GM23338 (cell line): Measurements from ENCODE around the gene LRRC40. TPM values are rescaled to one million over a fixed set of nuclear protein-coding genes. Genes with fewer than 3 reads are reported as not detected.

ENCODE experiments used
- ATAC-seq: fragments of 200-7000 bp; cut with Tn5 transposase; 3 replicates; pipeline ENCODE4 v1.9.1; 2020
- DNase-seq: peaks from one replicate; pipeline ENCODE4 v3.0.0-alpha.2; 2015; ENCODE audit warnings: low spot score
- H2AFZ ChIP-seq: fragments of 200-600 bp; sonication (generic); 2 replicates; pipeline ENCODE4 v1.8.0; 2016; ENCODE audit warnings: antibody characterized with exemption, mild to moderate bottlenecking, moderate library complexity
- H3F3A ChIP-seq: fragments of 200-600 bp; sonication (generic); replicated peaks from 2 replicates; pipeline ENCODE4 v1.8.0; 2017; ENCODE audit warnings: antibody characterized with exemption, mixed run types, low read depth
- H3K27ac ChIP-seq: fragments of 200-600 bp; sonication (generic); 2 replicates; pipeline ENCODE4 v1.6.1; 2016; ENCODE audit warnings: low read depth
- H3K27me3 ChIP-seq: fragments of 200-600 bp; sonication (generic); 2 replicates; pipeline ENCODE4 v1.8.0; 2016; ENCODE audit warnings: mild to moderate bottlenecking, mixed run types, moderate library complexity; ENCODE audit not compliant: insufficient read depth
- H3K36me3 ChIP-seq: fragments of 200-600 bp; sonication (generic); 2 replicates; pipeline ENCODE4 v1.8.0; 2016; ENCODE audit warnings: mild to moderate bottlenecking; ENCODE audit not compliant: insufficient read depth
- H3K4me1 ChIP-seq: fragments of 200-600 bp; sonication (generic); 2 replicates; pipeline ENCODE4 v1.8.0; 2016; ENCODE audit warnings: mild to moderate bottlenecking, moderate library complexity; ENCODE audit not compliant: insufficient read depth
- H3K4me2 ChIP-seq: fragments of 200-600 bp; sonication (generic); 2 replicates; pipeline ENCODE4 v1.7.1; 2017; ENCODE audit warnings: mixed run types
- H3K4me3 ChIP-seq: fragments of 200-600 bp; sonication (generic); 2 replicates; pipeline ENCODE4 v1.6.1; 2016; ENCODE audit warnings: mixed run types
- H3K79me2 ChIP-seq: fragments of 200-600 bp; sonication (generic); replicated peaks from 2 replicates; pipeline ENCODE4 v1.8.0; 2017; ENCODE audit warnings: mild to moderate bottlenecking; ENCODE audit not compliant: insufficient read depth
- H3K9me2 ChIP-seq: fragments of 200-600 bp; sonication (generic); 2 replicates; pipeline ENCODE4 v1.8.0; 2017; ENCODE audit not compliant: insufficient read depth
- H4K20me1 ChIP-seq: fragments of 200-600 bp; sonication (generic); replicated peaks from 2 replicates; pipeline ENCODE4 v1.8.0; 2017; ENCODE audit warnings: mild to moderate bottlenecking; ENCODE audit not compliant: insufficient read depth
- H3K27ac Mint-ChIP-seq: 2 replicates; pipeline ENCODE4 v1.8.0; 2020; ENCODE audit warnings: inconsistent platforms, mild to moderate bottlenecking, moderate library complexity, mixed read lengths
- H3K27me3 Mint-ChIP-seq: 3 replicates; pipeline ENCODE4 v1.8.0; 2022; ENCODE audit warnings: low read depth, mild to moderate bottlenecking, moderate library complexity, mixed read lengths, inconsistent platforms; ENCODE audit not compliant: insufficient read depth, poor library complexity
- H3K36me3 Mint-ChIP-seq: 3 replicates; pipeline ENCODE4 v1.8.0; 2021; ENCODE audit warnings: low read depth, mild to moderate bottlenecking, inconsistent platforms, moderate library complexity, mixed read lengths
- H3K4me1 Mint-ChIP-seq: 3 replicates; pipeline ENCODE4 v1.8.0; 2020; ENCODE audit warnings: mild to moderate bottlenecking, inconsistent platforms, mixed read lengths
- H3K4me3 Mint-ChIP-seq: 3 replicates; pipeline ENCODE4 v1.8.0; 2021; ENCODE audit warnings: moderate library complexity, mild to moderate bottlenecking, inconsistent platforms, mixed read lengths
- H3K9me3 Mint-ChIP-seq: 3 replicates; pipeline ENCODE4 v1.8.0; 2020; ENCODE audit warnings: moderate library complexity, mild to moderate bottlenecking, inconsistent platforms, mixed read lengths
- CTCF ChIP-seq, 2 experiments: fragments of 200-600 bp in 1 of 2; sonication (generic) in 1 of 2; conservative IDR thresholded peaks; 2 replicates each; pipeline versions ENCODE4 v1.5.1 to v1.6.1; 2016 to 2017; ENCODE audit warnings: antibody characterized with exemption in 2 of 2, low read depth in 2 of 2, mild to moderate bottlenecking in 2 of 2, moderate library complexity in 1 of 2
- EZH2 ChIP-seq: fragments of 200-600 bp; sonication (generic); IDR thresholded peaks from one replicate; pipeline ENCODE4 v1.8.0; 2017; ENCODE audit warnings: antibody characterized with exemption, mild to moderate bottlenecking, low read depth; ENCODE audit not compliant: unreplicated experiment
- EZH2phosphoT487 ChIP-seq: fragments of 200-600 bp; sonication (generic); IDR thresholded peaks from one replicate; pipeline ENCODE4 v1.8.1; 2018; ENCODE audit warnings: antibody characterized with exemption; ENCODE audit not compliant: unreplicated experiment
- NANOG ChIP-seq: IDR thresholded peaks from 2 replicates; pipeline ENCODE4 v1.6.1; 2016; ENCODE audit warnings: antibody characterized with exemption, borderline replicate concordance
- POLR2AphosphoS5 ChIP-seq: IDR thresholded peaks from 2 replicates; pipeline ENCODE4 v1.6.1; 2016; ENCODE audit warnings: antibody characterized with exemption, low read depth
- ZNF462 ChIP-seq: fragments of 250-450 bp; sonication (Bioruptor Pico); IDR thresholded peaks from 2 replicates; pipeline ENCODE4 v1.5.0; 2020; ENCODE audit warnings: mild to moderate bottlenecking, moderate library complexity
- polyA plus RNA-seq: library from polyadenylated mRNA; unstranded; fragments of >200 nt; fragmentation: Nextera tagmentation; extraction: Ambion mirVana; gene quantifications from 2 replicates; pipeline ENCODE4 v1.2.1, GENCODE V29; 2016
- total RNA-seq: library from RNA; depleted of rRNA; stranded (reverse); fragments of >200 nt; shearing (Covaris generic); gene quantifications from 2 replicates; pipeline ENCODE4 v1.2.3, GENCODE V29; 2014

The LRRC40 gene
- total and polyA plus RNA-seq, 2 experiments from 2014 or later, result 33.9 to 50.5 TPM

GRCh38 chr1:70101774-70102173 lies 103.6 kb downstream of the LRRC40 start:
- Histone ChIP-seq H3K4me1 (no peaks in the 10 kb centered on the region), H3K36me3 (no peaks in the 10 kb centered on the region), H2AFZ (peak overlapping the region; percentile 61; the same call in 1 of the 2 replicates), H3K27me3 (no peaks in the 10 kb centered on the region), H3K27ac (no peak overlapping the region), H3K79me2 (no peaks in the 10 kb centered on the region), H3K4me3 (no peak overlapping the region), H3K4me2 (no peak overlapping the region), H4K20me1 (no peaks in the 10 kb centered on the region), H3F3A (no peaks in the 10 kb centered on the region), H3K9me2 (no peaks in the 10 kb centered on the region)
- Mint-ChIP-seq H3K9me3 (no peaks in the 10 kb centered on the region), H3K27me3 (no peaks in the 10 kb centered on the region), H3K27ac (no peak overlapping the region), H3K4me1 (no peaks in the 10 kb centered on the region), H3K4me3 (no peak overlapping the region), H3K36me3 (no peaks in the 10 kb centered on the region)
- TF ChIP-seq POLR2AphosphoS5, result no peak
- peak; percentile 22 to 37; a peak in 2 of 4 replicates for TF ChIP-seq CTCF (conservative IDR thresholded peaks at IDR 0.05; ENCODE audit: low read depth in 2 of 2)
- ATAC-seq, result peak; percentile 46
- DNase-seq, result peak; percentile 17

GRCh38 chr1:70101231-70101630 lies 104.1 kb downstream of the LRRC40 start:
- Histone ChIP-seq H2AFZ (peak overlapping the region; percentile 61; the same call in 1 of the 2 replicates), H3K4me1 (no peaks in the 10 kb centered on the region), H4K20me1 (no peaks in the 10 kb centered on the region), H3K36me3 (no peaks in the 10 kb centered on the region), H3K4me3 (no peak overlapping the region), H3K27me3 (no peaks in the 10 kb centered on the region), H3K9me2 (no peaks in the 10 kb centered on the region), H3K4me2 (no peak overlapping the region), H3F3A (no peaks in the 10 kb centered on the region), H3K79me2 (no peaks in the 10 kb centered on the region), H3K27ac (no peak overlapping the region)
- no peaks in the 10 kb centered on the region for H3K4me1 Mint-ChIP-seq
- H3K4me3 Mint-ChIP-seq, result no peak overlapping the region
- no peaks in the 10 kb centered on the region for H3K27me3 Mint-ChIP-seq
- no peaks in the 10 kb centered on the region for H3K9me3 Mint-ChIP-seq
- no peak for DNase-seq
- ATAC-seq, result no peak
- no peaks in the 10 kb centered on the region for H3K36me3 Mint-ChIP-seq
- no peak overlapping the region for H3K27ac Mint-ChIP-seq
- TF ChIP-seq EZH2, result no peak
- TF ChIP-seq EZH2phosphoT487, result no peak
- no peak for TF ChIP-seq NANOG
- TF ChIP-seq ZNF462 (CRISPR knock-in tag), result no peak
